SK-N-MC (cell line): Measurements from ENCODE around the gene CSMD2.

Source experiments
- EZH2 ChIP-seq: fragments of 200-600 bp; sonication (generic); IDR thresholded peaks from one replicate; pipeline ENCODE4 v1.6.1; 2017; ENCODE audit warnings: antibody characterized with exemption
- FOXP2 ChIP-seq: optimal IDR thresholded peaks from 2 replicates; pipeline ENCODE3; 2011; ENCODE audit warnings: mild to moderate bottlenecking, moderate library complexity; ENCODE audit not compliant: insufficient read depth; ENCODE audit errors: extremely low read length, control extremely low read depth
- POLR2AphosphoS5 ChIP-seq: IDR thresholded peaks from 2 replicates; pipeline ENCODE4 v1.6.1; 2012; ENCODE audit warnings: mild to moderate bottlenecking, low read depth, low read length, borderline replicate concordance

GRCh38 chr1:34024485-34024884 is 140.5 kb downstream of the CSMD2 start:
- TF ChIP-seq EZH2 (no peak), POLR2AphosphoS5 (no peak), FOXP2 (no peak)
